Measurements from ENCODE around the gene JMJD4.
"Not testable (repeated sequence)": the region's sequence is repeated elsewhere in the genome, so short reads cannot be mapped to it uniquely, and the experiment has no call there.

JMJD4 gene

GRCh38 chr1:227730630-227731151 is 4.4 kb downstream of the JMJD4 start:
- no peak for DNase-seq

- no peak for DNase-seq
Observed at GRCh38 chr1:227729881-227730629, 5.0 kb downstream of the JMJD4 start.

GRCh38 chr1:227729144-227729880 is 5.8 kb downstream of the JMJD4 start:
- DNase-seq: no peak

DNA sequence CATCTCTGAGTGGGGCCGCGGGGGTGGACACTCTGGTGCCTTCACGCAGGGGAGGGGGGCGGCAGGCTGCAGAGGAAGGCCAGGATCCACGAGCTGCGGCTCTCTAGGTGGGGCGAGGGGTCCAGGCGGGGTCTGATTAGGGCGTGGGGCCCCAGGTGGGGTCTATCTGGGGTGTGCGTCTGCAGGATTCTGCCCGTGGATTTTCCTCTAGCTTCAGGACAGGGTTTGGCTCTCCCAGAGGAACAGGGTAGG is 6.3 kb downstream of the JMJD4 start:
- no peak for DNase-seq

DNA sequence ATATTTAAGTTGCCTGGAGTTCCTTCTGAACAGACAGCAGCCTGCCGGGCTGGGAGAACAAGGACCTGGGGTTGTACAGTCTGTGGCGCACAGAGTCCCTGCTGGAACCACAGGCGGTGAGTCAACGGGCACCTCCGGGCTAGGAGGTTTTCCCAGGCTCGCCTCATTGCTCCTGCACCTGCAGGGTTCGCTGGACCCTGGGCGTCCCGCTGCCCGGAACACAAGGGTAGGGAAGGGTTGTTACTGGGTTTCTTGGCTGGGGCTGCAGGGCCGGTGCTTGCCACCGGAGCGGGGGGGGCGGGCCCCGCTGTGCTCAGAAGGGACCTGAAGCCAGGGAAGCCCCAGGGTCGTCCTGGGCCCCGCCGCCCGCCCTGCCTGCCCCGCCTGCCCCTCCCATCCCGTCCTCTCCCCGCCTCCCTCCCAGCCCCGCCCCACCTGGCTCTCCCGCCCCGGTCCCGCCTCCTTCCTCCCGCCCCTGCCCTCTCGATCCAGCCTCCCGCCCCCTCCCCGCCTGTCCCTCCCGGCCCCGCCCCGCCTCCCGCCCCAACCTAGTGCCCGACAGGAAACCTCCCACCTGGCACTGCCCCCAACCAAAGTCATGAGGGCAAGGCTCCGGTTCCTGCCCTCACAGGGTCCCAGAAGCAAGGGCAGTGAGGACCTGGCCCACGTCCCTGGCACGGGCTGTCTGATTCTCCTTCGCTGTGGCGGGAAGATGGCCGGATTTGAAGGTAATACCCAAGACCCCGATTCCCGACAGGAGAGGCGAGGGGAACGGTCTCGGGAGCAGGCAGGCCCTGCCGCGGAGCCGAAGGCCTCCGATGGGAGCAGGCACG is 6.8 kb downstream of the JMJD4 start:
- DNase-seq: no peak

DNA sequence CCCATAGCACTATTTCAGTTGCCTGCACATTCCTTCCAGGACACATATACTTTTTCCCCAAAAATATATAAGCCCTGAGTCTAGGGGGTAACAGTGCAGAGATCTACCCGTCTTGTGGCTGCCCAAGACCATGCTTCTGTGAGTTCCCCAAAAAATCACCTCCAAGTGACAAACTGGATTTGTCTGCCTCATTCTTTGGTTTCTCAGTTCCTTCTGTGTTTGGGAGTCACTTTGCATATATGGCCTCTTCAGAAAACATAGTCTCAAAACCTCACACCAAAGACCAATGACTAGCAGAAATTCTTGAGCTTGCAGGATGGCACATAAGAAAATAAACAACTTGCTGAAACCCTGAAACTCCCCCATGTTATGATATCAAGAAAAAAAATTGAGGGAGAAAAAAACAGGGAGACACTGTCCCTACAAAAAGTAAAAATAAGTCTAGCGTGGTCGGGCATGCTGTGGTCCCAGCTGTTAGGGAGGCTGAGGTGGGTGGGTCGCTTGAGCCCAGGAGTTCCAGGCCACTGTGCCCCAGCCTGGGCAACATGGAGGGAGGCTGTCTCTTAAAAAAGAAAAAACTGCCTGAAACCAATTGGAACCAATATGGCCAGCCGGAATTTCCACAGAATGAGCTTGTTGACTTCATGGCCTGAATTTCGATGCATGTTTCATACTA is 8.0 kb downstream of the JMJD4 start:
- DNase-seq: no peak

GRCh38 chr1:227726318-227726717 is 8.8 kb downstream of the JMJD4 start:
- no peak for DNase-seq

DNA sequence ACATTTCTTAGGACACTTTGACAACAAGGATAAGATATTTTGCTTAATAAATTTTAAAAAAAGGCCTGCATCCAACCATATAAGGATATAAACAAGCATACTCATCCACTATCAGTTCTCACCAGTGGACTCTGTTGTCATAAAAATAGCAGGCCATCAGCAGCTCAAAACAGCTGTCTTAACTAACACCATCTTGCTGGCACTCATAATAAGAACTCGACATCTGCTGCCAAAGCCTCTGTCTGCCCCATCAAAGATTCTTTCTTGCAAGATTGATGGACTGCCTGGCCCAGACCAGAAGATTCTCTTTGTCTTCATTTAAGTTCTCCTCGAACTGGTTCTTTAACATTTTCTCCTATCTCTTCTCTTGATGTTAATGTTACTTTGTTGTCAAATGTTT is 10.1 kb downstream of the JMJD4 start:
- DNase-seq: no peak

DNA sequence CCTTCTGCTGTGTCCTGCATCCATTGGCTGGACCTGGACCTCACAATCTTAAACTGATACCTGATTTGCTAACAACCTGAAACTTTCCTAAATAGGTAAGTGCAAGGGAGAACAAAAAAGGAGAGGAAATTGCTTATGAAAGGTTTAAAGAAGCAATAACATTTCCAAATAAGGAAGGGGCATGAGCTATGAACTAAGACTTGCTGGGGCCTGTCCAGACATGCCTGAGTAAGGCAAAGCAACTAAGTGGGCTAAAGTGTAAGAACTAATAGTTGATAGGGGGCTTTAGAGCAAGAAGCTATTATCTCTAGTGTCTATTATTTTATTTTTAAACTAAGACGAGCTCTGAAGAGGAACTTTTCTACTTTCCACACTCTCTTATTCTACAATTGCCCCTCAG is 11.6 kb downstream of the JMJD4 start:
- DNase-seq: no peak

DNA sequence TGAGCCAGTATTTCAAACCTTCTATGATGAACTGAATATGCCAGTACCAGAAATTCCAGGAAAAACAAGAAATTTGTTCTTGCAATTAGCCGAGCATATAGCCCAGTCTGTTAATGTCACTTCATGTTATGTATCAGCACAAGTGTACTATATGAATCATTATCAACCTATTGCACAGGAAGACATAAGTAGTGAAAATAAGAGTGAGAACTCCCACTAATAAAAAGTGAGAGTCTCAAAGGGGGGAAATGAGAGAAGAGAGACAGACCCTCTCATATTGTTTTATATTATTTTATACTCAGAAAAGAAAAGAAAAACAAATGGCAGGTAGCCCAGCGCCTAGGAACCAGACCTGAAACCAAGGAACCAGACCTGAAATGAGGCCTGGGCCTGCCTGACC is 16.2 kb downstream of the JMJD4 start:
- no peak for DNase-seq

DNA sequence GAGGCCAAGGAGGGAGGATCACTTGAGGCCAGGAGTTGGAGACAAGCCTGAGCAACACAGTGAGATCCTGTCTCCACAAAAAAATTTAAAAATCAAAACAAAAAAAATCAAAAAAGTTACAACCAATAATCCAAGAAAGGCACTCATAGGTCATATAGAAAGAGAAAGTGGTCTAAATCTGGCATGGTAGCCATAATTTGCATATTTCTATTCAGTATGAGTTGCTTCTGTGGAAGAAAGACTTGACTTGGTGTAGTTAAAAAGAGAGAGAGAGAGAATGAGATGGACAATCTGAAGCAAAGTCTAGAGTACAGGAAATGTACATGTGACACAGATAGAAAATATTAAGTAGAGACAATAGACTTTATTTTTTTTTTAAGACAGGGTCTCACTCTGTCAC is 22.5 kb downstream of the JMJD4 start:
- DNase-seq: no peak

DNA sequence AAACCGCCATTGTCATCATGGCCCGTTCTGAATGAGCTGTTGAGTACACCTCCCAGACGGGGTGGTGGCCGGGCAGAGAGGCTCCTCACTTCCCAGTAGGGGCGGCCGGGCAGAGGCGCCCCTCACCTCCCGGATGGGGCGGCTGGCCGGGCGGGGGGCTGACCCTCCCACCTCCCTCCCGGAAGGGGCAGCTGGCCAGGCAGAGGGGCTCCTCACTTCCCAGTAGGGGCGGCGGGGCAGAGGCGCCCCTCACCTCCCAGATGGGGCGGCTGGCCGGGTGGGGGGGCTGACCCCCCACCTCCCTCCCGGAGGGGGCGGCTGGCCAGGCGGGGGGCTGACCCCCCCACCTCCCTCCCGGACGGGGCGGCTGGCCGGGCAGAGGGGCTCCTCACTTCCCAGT is 24.6 kb downstream of the JMJD4 start:
- DNase-seq: not testable (repeated sequence)

GRCh38 chr1:227709451-227709850 is 25.7 kb downstream of the JMJD4 start:
- no peak for DNase-seq

DNA sequence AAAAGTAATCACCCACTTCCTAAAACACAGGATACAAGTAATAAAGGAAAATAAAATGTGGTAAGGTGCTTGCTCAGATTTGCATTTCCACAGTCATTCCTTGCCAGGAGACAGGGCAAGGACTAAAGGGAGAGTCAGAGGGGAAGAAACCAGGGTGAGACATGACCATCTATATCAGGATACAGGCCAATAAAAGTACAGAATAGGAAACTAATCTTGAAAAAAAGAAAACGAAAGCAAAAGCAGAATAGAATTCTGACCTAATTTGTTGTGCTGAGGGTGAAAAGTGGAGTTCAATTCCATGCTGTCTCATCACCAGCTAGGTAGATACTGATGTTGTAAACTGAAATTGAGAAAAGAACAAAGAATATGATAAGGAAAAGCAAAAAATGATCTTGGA is 27.3 kb downstream of the JMJD4 start:
- no peak for DNase-seq

DNA sequence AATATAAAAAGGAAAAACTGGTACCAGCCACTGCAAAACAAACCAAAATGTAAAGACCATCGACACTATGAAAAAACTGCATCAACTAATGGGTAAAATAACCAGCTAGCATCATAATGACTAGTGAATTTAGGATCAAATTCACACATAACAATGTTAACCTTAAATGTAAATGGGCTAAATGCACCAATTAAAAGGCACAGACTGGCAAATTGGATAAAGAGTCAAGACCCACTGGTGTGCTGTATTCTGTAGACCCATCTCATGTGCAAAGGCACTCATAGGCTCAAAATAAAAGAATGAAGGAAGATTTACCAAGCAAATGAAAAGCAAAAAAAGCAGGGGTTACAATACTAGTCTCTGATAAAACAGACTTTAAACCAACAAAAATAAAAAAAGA is 33.5 kb downstream of the JMJD4 start:
- not testable (repeated sequence) for DNase-seq

GRCh38 chr1:227697321-227697864 is 37.7 kb downstream of the JMJD4 start:
- DNase-seq: no peak

DNA sequence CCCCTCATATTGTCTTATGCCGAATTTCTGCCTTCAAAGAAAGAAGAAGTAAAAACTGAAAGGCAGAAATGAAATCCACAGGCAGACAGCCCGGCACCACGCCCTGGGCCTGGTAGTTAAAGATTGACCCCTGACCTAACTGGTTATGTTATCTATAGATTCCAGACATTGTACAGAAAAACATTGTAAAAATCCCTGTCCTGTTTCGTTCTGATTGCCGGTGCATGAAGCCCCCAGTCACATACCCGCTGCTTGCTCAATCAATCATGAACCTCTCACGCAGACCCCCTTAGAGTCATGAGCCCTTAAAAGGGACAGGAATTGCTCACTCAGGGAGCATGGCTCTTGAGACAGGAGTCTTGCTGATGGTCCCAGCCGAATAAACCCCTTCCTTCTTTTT is 49.3 kb downstream of the JMJD4 start:
- DNase-seq: no peak

All from NCI-H187 treated with DMSO at 0.1 percent for 48 hours (cell line).